B cell (primary cell): Measurements from ENCODE around the gene SSTR1. TPM values are rescaled to one million over a fixed set of nuclear protein-coding genes. Genes with fewer than 3 reads are reported as not detected.

Source experiments
- ATAC-seq: fragments of 200-7000 bp; cut with Tn5 transposase; one replicate; pipeline ENCODE4 v1.10.0; 2021; ENCODE audit warnings: low read depth, mild to moderate bottlenecking, moderate number of reproducible peaks, moderate library complexity
- CTCF ChIA-PET: fragments of 350-600 bp; sonication (Branson Sonifier 250); formaldehyde crosslinking; loops from one replicate; lab custom pipeline; 2021; ENCODE audit warnings: antibody characterized with exemption, inconsistent platforms; lab: Charles Lee
- POLR2A ChIA-PET: fragments of 350-600 bp; sonication (Branson Sonifier 250); formaldehyde crosslinking; loops from one replicate; lab custom pipeline; 2021; ENCODE audit warnings: antibody characterized with exemption; lab: Charles Lee
- DNase-seq: peaks from one replicate; pipeline ENCODE4 v3.0.0; 2013
- H2AFZ ChIP-seq: 2 replicates; pipeline ENCODE4 v1.6.1; 2012; ENCODE audit warnings: mild to moderate bottlenecking, low read depth, low read length; ENCODE audit not compliant: insufficient read depth, poor library complexity, severe bottlenecking
- H3K27ac ChIP-seq, 2 donors: 1 replicate in 1 of 2; 2 replicates in 1 of 2; pipeline ENCODE4 v1.5.1; 2012 to 2013; ENCODE audit warnings: low read length in 2 of 2, mild to moderate bottlenecking in 2 of 2, moderate library complexity in 1 of 2
- H3K27me3 ChIP-seq, 4 experiments: fragments of 200-600 bp in 1 of 4; sonication (generic) in 1 of 4; replicated peaks in 1 of 4; 1 replicate in 2 of 4; 2 replicates in 2 of 4; pipeline versions ENCODE4 v1.6.1 to v1.7.0; 2013 to 2016; ENCODE audit warnings: low read length in 3 of 4, mild to moderate bottlenecking in 2 of 4, mixed read lengths in 1 of 4, moderate library complexity in 1 of 4; ENCODE audit not compliant: insufficient read depth in 4 of 4, control insufficient read depth in 3 of 4; ENCODE audit errors: control extremely low read depth in 1 of 4
- H3K36me3 ChIP-seq, 2 experiments: replicated peaks in 1 of 2; 1 replicate in 1 of 2; 2 replicates in 1 of 2; pipeline versions ENCODE4 v1.6.1 to v1.7.1; 2013; ENCODE audit warnings: low read length in 1 of 2; ENCODE audit not compliant: insufficient read depth in 2 of 2, control insufficient read depth in 1 of 2; ENCODE audit errors: control extremely low read depth in 1 of 2, extremely low read depth in 1 of 2
- H3K4me1 ChIP-seq, 2 donors: fragments of 200-600 bp in 1 of 2; sonication (generic) in 1 of 2; 1 replicate in 1 of 2; 2 replicates in 1 of 2; pipeline versions ENCODE4 v1.5.1 to v1.6.1; 2013 to 2017; ENCODE audit warnings: low read length in 2 of 2; ENCODE audit not compliant: control insufficient read depth in 2 of 2, insufficient read depth in 2 of 2
- H3K4me2 ChIP-seq: replicated peaks from 2 replicates; pipeline ENCODE3; 2012; ENCODE audit warnings: mild to moderate bottlenecking, low read depth, low read length; ENCODE audit not compliant: poor library complexity, severe bottlenecking
- H3K4me3 ChIP-seq, 5 experiments: fragments of 200-600 bp in 1 of 5; sonication (generic) in 1 of 5; 1 replicate in 3 of 5; 2 replicates in 2 of 5; pipeline versions ENCODE4 v1.5.1 to v1.7.0; 2011 to 2016; ENCODE audit warnings: low read length in 4 of 5, mild to moderate bottlenecking in 4 of 5, low read depth in 2 of 5, control low read depth in 1 of 5, moderate library complexity in 1 of 5; ENCODE audit not compliant: insufficient read depth in 1 of 5; ENCODE audit errors: control extremely low read depth in 1 of 5, extremely low read depth in 1 of 5
- H3K79me2 ChIP-seq: fragments of 200-600 bp; sonication (generic); one replicate; pipeline ENCODE4 v1.6.0; 2016; ENCODE audit warnings: low read length; ENCODE audit not compliant: control insufficient read depth, insufficient read depth
- H3K9ac ChIP-seq: fragments of 200-600 bp; sonication (generic); 2 replicates; pipeline ENCODE4 v1.6.1; 2017; ENCODE audit warnings: mild to moderate bottlenecking, low read length, moderate library complexity
- H3K9me3 ChIP-seq, 3 donors: one replicate each; pipeline versions ENCODE4 v1.6.1 to v1.7.1; 2013; ENCODE audit warnings: low read length in 2 of 3; ENCODE audit not compliant: control insufficient read depth in 2 of 3, insufficient read depth in 1 of 3; ENCODE audit errors: control extremely low read depth in 1 of 3
- H4K20me1 ChIP-seq: 2 replicates; pipeline ENCODE4 v1.6.0; 2012; ENCODE audit warnings: mild to moderate bottlenecking, low read length; ENCODE audit not compliant: insufficient read depth, control insufficient read depth, poor library complexity, severe bottlenecking
- H3K27ac Mint-ChIP-seq: one replicate; pipeline ENCODE4 v1.8.0; 2021; ENCODE audit warnings: mixed read lengths
- H3K27me3 Mint-ChIP-seq: one replicate; pipeline ENCODE4 v1.8.0; 2021; ENCODE audit warnings: mixed read lengths
- H3K4me1 Mint-ChIP-seq: one replicate; pipeline ENCODE4 v1.8.0; 2021; ENCODE audit warnings: mixed read lengths
- H3K4me3 Mint-ChIP-seq: one replicate; pipeline ENCODE4 v1.8.0; 2021; ENCODE audit warnings: mixed read lengths
- H3K9me3 Mint-ChIP-seq: one replicate; pipeline ENCODE4 v1.8.0; 2022; ENCODE audit warnings: mixed read lengths; ENCODE audit not compliant: insufficient read depth
- CTCF ChIP-seq: fragments of 200-600 bp; IDR thresholded peaks from one replicate; pipeline ENCODE4 v1.8.0; 2022; ENCODE audit warnings: antibody characterized with exemption, mild to moderate bottlenecking
- EZH2 ChIP-seq: IDR thresholded peaks from 2 replicates; pipeline ENCODE4 v1.6.1; 2012; ENCODE audit warnings: borderline replicate concordance, low read depth, mild to moderate bottlenecking, moderate library complexity, low read length; ENCODE audit not compliant: insufficient read depth, poor library complexity, severe bottlenecking
- WGBS: methylation state at CpG from one replicate; pipeline ENCODE4 v1.1.5; 2013; ENCODE audit warnings: missing lambda C conversion rate; ENCODE audit not compliant: insufficient coverage; 5-methylcytosine and 5-hydroxymethylcytosine counted together
- intact Hi-C: fragments of 100-400 bp; cut with micrococcal nuclease; formaldehyde crosslinking; loops from one replicate; pipeline ENCODE4 v1.10.0; 2022
- polyA plus RNA-seq: library from polyadenylated mRNA; depleted of rRNA; stranded (reverse); fragments of >200 nt; gene quantifications from 2 replicates; pipeline ENCODE4 v1.2.3, GENCODE V29; 2012
- total RNA-seq, 2 donors: library from RNA; stranded (reverse); fragments of 120-200 nt in 1 of 2; gene quantifications; 1 replicate in 1 of 2; 2 replicates in 1 of 2; pipeline versions ENCODE4 v1.2.3 to v1.2.4, GENCODE V29; 2013 to 2022

The SSTR1 gene
- total and polyA plus RNA-seq, 2 donors (not counting 1 experiment from before 2014, with no cell fraction given): not detected

DNA sequence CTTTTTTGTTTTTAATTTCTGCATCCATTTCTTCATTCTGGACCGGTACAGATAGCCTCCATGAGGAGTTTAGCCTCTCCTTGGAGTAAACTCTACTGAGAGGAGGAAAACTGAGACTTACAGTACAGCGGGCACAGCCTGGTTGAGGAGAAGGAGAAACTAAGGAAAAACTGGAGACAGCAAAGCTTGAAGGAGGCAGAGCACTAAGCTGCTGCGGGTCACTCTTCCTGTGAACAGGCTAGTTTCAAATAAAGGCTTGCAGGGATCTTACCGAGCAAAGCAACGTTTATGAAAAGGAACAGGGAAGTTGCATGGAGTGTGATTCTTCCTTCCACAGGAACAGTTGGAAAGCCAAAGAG lies 348 bp upstream of the SSTR1 start:
- H3K27ac ChIP-seq: no peak overlapping the region
- DNase-seq (no peak), ATAC-seq (no peak)
- no peak overlapping the region for H3K4me3 Mint-ChIP-seq
- TF ChIP-seq EZH2: no peak
- no peak for TF ChIP-seq CTCF
- peaks cover 0 to 28% (median 10%) of the 10 kb centered on the region in 4 experiments for H3K27me3 ChIP-seq
- H3K27ac Mint-ChIP-seq: no peak overlapping the region
- no peak overlapping the region for H3K4me2 ChIP-seq
- peaks cover 0 to 31% (median 3%) of the 10 kb centered on the region in 3 donors for H3K9me3 ChIP-seq
- no peaks in the 10 kb centered on the region for H4K20me1 ChIP-seq
- H3K4me1 ChIP-seq: no peaks in the 10 kb centered on the region
- H2AFZ ChIP-seq: no peak overlapping the region
- H3K9me3 Mint-ChIP-seq: peaks cover 4% of the 10 kb centered on the region
- ChIA-PET CTCF (no interaction called here), POLR2A (no interaction called here)
- H3K4me1 Mint-ChIP-seq: no peaks in the 10 kb centered on the region
- H3K27me3 Mint-ChIP-seq: peaks cover 39% of the 10 kb centered on the region
- no peak overlapping the region for H3K9ac ChIP-seq
- no peak overlapping the region for H3K4me3 ChIP-seq
- intact Hi-C loops: no loop called here
- H3K79me2 ChIP-seq: no peaks in the 10 kb centered on the region
- H3K36me3 ChIP-seq: no peaks in the 10 kb centered on the region
- WGBS: 37% methylated on average over 4 of the region's 5 CpGs

- DNase-seq: no peak
- H3K79me2 ChIP-seq: no peaks in the 10 kb centered on the region
- no peaks in the 10 kb centered on the region for H4K20me1 ChIP-seq
- H3K9ac ChIP-seq: no peak overlapping the region
- WGBS: 5% methylated on average over 54 of the region's 59 CpGs
- Mint-ChIP-seq H3K9me3 (peaks cover 4% of the 10 kb centered on the region), H3K27ac (no peak overlapping the region), H3K27me3 (peaks cover 46% of the 10 kb centered on the region), H3K4me3 (no peak overlapping the region), H3K4me1 (no peaks in the 10 kb centered on the region)
- CTCF ChIA-PET: no interaction called here
- intact Hi-C loops: no loop called here
- peaks cover 0 to 31% (median 3%) of the 10 kb centered on the region in 3 donors for H3K9me3 ChIP-seq
- no peaks in the 10 kb centered on the region for H3K4me1 ChIP-seq
- H3K27ac ChIP-seq: no peak overlapping the region
- POLR2A ChIA-PET: no interaction called here
- no peak for ATAC-seq
- H3K27me3 ChIP-seq: peaks cover 0 to 28% (median 10%) of the 10 kb centered on the region in 4 experiments
- no peak overlapping the region for H3K4me2 ChIP-seq
- H3K36me3 ChIP-seq: no peaks in the 10 kb centered on the region
- no peak overlapping the region for H2AFZ ChIP-seq
- H3K4me3 ChIP-seq: no peak overlapping the region
- no peak for TF ChIP-seq CTCF
- no peak for TF ChIP-seq EZH2
Observed at GRCh38 chr14:38208618-38209562, 1.2 kb downstream of the SSTR1 start.
